DOHH2 (cell line): ENCODE results near the gene TRIM9.

Experiments used
- H3F3A ChIP-seq: fragments of 200-600 bp; sonication (generic), shearing (Covaris generic); 2 replicates; pipeline ENCODE4 v1.6.0; 2016; ENCODE audit warnings: antibody characterized with exemption, mild to moderate bottlenecking; ENCODE audit not compliant: control insufficient read depth, insufficient read depth
- H3K27ac ChIP-seq: fragments of 200-600 bp; sonication (generic); 2 replicates; pipeline ENCODE4 v1.5.1; 2014; ENCODE audit warnings: low read depth, mild to moderate bottlenecking, low read length, moderate library complexity
- H3K27me3 ChIP-seq: fragments of 200-600 bp; sonication (generic); 2 replicates; pipeline ENCODE4 v1.6.1; 2014; ENCODE audit warnings: mild to moderate bottlenecking, low read length, mixed read lengths; ENCODE audit not compliant: control insufficient read depth
- H3K36me3 ChIP-seq: fragments of 200-600 bp; sonication (generic); 2 replicates; pipeline ENCODE4 v1.6.1; 2014; ENCODE audit warnings: mild to moderate bottlenecking, low read length, moderate library complexity, mixed read lengths; ENCODE audit not compliant: control insufficient read depth
- H3K4me1 ChIP-seq: fragments of 200-600 bp; sonication (generic); 2 replicates; pipeline ENCODE4 v1.6.1; 2014; ENCODE audit warnings: mild to moderate bottlenecking, low read length, mixed read lengths; ENCODE audit not compliant: control insufficient read depth
- H3K4me2 ChIP-seq: fragments of 200-600 bp; sonication (generic); 2 replicates; pipeline ENCODE4 v1.6.0; 2014; ENCODE audit warnings: mild to moderate bottlenecking, low read length, moderate library complexity
- H3K4me3 ChIP-seq: fragments of 200-600 bp; sonication (generic); 2 replicates; pipeline ENCODE4 v1.5.1; 2014; ENCODE audit warnings: mild to moderate bottlenecking, low read length, mixed read lengths
- H3K79me2 ChIP-seq: fragments of 200-600 bp; sonication (generic); 2 replicates; pipeline ENCODE4 v1.6.1; 2014; ENCODE audit warnings: mild to moderate bottlenecking, low read length, mixed read lengths; ENCODE audit not compliant: control insufficient read depth
- H3K9me2 ChIP-seq: fragments of 200-600 bp; sonication (generic); replicated peaks from 2 replicates; pipeline ENCODE4 v1.6.1; 2014; ENCODE audit warnings: mild to moderate bottlenecking, low read length, mixed read lengths; ENCODE audit not compliant: control insufficient read depth
- H3K9me3 ChIP-seq: fragments of 200-600 bp; sonication (generic); 2 replicates; pipeline ENCODE4 v1.6.1; 2014; ENCODE audit warnings: antibody characterized with exemption, low read length, mixed read lengths; ENCODE audit not compliant: control insufficient read depth, insufficient read depth
- H4K20me1 ChIP-seq: fragments of 200-600 bp; sonication (generic); 2 replicates; pipeline ENCODE4 v1.6.0; 2014; ENCODE audit warnings: low read depth, mild to moderate bottlenecking, antibody characterized with exemption, low read length, moderate library complexity; ENCODE audit not compliant: control insufficient read depth, insufficient read depth
- EZH2phosphoT487 ChIP-seq: fragments of 200-600 bp; sonication (generic); IDR thresholded peaks from 2 replicates; pipeline ENCODE4 v1.6.1; 2017; ENCODE audit warnings: borderline replicate concordance, mild to moderate bottlenecking, antibody characterized with exemption, low read length, moderate library complexity, mixed read lengths
- TF ChIP-seq, protein P1 (sequence below): fragments of 200-600 bp; sonication (generic); IDR thresholded peaks from one replicate; pipeline ENCODE4 v1.5.1; 2014; ENCODE audit warnings: antibody characterized with exemption, mild to moderate bottlenecking, low read depth, low read length; ENCODE audit not compliant: poor library complexity, severe bottlenecking

The TRIM9 gene

DNA sequence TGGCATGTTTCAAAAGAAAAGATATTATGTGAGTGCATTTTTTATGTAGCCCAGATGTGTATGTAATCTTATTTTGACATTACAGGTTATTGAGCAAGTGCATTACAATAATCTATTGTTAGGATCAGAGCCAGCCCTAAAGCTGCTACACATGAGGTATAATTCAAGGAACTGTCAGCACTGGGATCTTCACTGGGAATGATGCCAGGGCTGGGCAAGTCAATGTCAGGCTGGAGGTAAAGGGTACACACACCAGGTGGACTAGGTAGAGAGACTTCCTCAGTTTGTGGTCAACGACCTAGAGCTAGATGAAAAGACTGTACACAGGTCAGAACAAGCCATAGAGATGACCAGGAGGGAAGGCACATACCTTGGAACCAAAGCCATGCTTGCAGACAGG, 15.4 kb downstream of the TRIM9 start:
- Histone ChIP-seq H3K4me3 (no peak overlapping the region), H3K36me3 (peaks cover 43% of the 10 kb centered on the region), H3K9me3 (peaks cover 3% of the 10 kb centered on the region; the same call in 1 of the 2 replicates), H3K4me1 (peaks cover 27% of the 10 kb centered on the region), H3K9me2 (no peaks in the 10 kb centered on the region), H3K27me3 (no peaks in the 10 kb centered on the region), H3K79me2 (peaks cover 98% of the 10 kb centered on the region), H3K4me2 (no peak overlapping the region), H3K27ac (no peak overlapping the region), H4K20me1 (no peaks in the 10 kb centered on the region), H3F3A (no peaks in the 10 kb centered on the region)
- TF ChIP-seq, protein P1, sequence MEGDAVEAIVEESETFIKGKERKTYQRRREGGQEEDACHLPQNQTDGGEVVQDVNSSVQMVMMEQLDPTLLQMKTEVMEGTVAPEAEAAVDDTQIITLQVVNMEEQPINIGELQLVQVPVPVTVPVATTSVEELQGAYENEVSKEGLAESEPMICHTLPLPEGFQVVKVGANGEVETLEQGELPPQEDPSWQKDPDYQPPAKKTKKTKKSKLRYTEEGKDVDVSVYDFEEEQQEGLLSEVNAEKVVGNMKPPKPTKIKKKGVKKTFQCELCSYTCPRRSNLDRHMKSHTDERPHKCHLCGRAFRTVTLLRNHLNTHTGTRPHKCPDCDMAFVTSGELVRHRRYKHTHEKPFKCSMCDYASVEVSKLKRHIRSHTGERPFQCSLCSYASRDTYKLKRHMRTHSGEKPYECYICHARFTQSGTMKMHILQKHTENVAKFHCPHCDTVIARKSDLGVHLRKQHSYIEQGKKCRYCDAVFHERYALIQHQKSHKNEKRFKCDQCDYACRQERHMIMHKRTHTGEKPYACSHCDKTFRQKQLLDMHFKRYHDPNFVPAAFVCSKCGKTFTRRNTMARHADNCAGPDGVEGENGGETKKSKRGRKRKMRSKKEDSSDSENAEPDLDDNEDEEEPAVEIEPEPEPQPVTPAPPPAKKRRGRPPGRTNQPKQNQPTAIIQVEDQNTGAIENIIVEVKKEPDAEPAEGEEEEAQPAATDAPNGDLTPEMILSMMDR: no peak
- no peak for TF ChIP-seq EZH2phosphoT487

DNA sequence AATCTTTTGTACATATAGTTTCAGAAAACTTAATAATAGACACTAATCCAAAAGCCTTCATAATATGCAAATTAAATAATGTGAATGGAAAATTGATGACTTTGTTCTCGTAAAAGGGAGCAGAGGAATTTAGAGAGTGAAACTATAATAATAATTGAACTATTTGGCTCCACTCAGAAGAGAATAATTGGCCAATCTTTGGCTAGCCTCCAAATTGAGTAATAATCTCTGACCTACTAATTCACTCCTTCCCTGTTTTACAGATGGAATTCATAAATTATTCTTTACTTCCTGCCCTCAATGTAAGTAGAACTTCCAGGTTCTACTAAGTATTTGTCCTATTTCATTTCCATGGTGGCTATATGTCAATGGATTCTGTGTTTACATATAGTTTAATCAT, 15.8 kb downstream of the TRIM9 start:
- H4K20me1 ChIP-seq: no peaks in the 10 kb centered on the region
- peaks cover 98% of the 10 kb centered on the region for H3K79me2 ChIP-seq
- H3K9me3 ChIP-seq: peaks cover 3% of the 10 kb centered on the region; the same call in 1 of the 2 replicates
- no peak for TF ChIP-seq EZH2phosphoT487
- TF ChIP-seq, protein P1: no peak
- H3K9me2 ChIP-seq: no peaks in the 10 kb centered on the region
- peaks cover 27% of the 10 kb centered on the region for H3K4me1 ChIP-seq
- no peak overlapping the region for H3K4me3 ChIP-seq
- H3F3A ChIP-seq: no peaks in the 10 kb centered on the region
- no peak overlapping the region for H3K27ac ChIP-seq
- H3K36me3 ChIP-seq: peaks cover 45% of the 10 kb centered on the region
- H3K27me3 ChIP-seq: no peaks in the 10 kb centered on the region
- no peak overlapping the region for H3K4me2 ChIP-seq

DNA sequence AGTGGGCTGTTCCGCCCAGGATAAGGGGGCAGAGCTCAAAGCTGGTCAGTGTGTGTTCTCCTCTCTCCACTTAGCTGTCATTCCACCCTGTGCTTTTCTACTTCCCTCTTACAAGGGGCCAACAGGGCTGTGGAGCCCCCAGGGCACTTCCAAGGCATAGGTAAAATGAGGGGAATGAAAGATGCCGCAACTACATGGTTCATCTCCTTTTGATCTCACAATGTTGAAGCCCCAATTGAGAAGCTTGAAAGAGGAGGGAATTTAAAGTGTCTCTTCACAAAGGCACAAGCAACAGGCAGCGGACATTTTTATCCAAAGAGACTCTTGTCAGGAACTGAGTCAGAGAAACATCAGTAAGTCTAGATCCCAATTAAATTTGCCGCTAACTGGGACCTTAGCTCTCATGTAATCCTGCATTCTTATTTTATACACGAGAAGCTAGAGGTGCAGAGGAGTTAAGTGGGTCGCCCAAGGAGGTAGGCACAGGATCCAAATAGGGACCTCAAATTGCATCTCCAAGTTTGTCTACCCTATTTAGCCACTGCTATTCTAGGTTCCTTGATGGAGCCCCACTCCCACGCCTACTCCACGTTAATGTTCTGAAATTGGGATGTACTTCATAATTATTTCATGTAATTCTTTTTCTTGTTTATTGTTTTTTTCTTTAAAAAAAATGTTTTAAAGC, 20.1 kb downstream of the TRIM9 start:
- H4K20me1 ChIP-seq: no peaks in the 10 kb centered on the region
- TF ChIP-seq EZH2phosphoT487: no peak
- TF ChIP-seq, protein P1: no peak
- H3K27ac ChIP-seq: no peak overlapping the region
- H3K9me3 ChIP-seq: peaks cover 12% of the 10 kb centered on the region
- peaks cover 10% of the 10 kb centered on the region for H3K4me1 ChIP-seq
- no peaks in the 10 kb centered on the region for H3K27me3 ChIP-seq
- H3K4me2 ChIP-seq: no peak overlapping the region
- H3K4me3 ChIP-seq: no peak overlapping the region
- H3K36me3 ChIP-seq: peaks cover 38% of the 10 kb centered on the region
- H3F3A ChIP-seq: no peaks in the 10 kb centered on the region
- peaks cover 96% of the 10 kb centered on the region for H3K79me2 ChIP-seq
- no peaks in the 10 kb centered on the region for H3K9me2 ChIP-seq
